HG03460 (cell line): ENCODE data around the gene BBS4.
"Not testable (repeated sequence)": the region's sequence is repeated elsewhere in the genome, so short reads cannot be mapped to it uniquely, and the experiment has no call there.

ENCODE experiments used
- ATAC-seq: cut with Tn5 transposase; IDR thresholded peaks from one replicate; pipeline ENCODE4 v1.9.1; 2021; ENCODE audit not compliant: unreplicated experiment

The BBS4 gene, protein sequence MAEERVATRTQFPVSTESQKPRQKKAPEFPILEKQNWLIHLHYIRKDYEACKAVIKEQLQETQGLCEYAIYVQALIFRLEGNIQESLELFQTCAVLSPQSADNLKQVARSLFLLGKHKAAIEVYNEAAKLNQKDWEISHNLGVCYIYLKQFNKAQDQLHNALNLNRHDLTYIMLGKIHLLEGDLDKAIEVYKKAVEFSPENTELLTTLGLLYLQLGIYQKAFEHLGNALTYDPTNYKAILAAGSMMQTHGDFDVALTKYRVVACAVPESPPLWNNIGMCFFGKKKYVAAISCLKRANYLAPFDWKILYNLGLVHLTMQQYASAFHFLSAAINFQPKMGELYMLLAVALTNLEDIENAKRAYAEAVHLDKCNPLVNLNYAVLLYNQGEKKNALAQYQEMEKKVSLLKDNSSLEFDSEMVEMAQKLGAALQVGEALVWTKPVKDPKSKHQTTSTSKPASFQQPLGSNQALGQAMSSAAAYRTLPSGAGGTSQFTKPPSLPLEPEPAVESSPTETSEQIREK

DNA sequence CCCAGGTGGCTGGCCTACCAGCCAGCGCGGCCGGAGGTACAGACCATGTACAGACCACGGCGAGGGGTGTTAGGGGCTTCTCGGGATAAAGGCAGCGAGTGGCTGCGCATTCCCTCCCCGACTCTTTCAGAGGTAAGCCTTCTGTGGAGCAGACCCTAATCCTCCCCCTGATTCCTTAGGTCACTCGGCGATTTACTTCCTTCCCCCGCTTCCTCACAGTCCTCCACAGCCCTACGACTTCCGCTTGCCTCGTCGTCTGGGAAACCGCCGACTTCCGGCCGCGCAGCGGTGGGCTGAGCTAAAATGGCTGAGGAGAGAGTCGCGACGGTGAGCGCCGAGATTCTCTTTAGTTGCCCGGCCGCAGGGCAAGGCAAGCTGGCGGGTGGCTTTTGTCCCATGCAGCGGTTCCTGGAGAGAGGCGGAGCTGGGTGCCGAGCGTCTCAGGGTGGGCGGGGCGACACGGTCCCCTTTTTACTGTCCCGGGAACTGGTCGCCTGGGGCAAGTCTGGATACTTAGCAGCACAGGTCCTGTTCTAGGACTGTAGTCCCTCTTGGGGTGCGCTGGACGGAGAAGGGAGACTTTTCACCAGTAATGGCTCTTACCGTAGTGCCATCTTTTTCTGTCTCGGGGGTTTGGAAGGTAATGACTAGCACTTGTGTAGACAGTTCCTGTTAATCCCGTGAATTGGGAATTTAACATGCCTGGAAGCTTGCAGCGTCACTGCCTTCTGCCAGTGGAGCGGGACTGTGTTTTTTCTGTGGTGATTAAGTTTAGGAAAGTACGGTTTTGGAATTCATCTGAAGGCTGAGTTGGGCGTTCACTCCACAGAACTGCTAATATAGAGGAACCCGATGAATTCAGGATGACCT is at the start of gene BBS4, which contains the start of gene HIGD2B:
TSS of gene BBS4 (plus strand) at position 283 of the 870 bp plus-strand sequence. CDS start at position 304, 21 bp downstream.
TSS of gene HIGD2B (minus strand) at position 258 of the 870 bp plus-strand sequence. CDS start 9,808 bp downstream, outside the sequence.
- ATAC-seq, result peak; percentile 96

DNA sequence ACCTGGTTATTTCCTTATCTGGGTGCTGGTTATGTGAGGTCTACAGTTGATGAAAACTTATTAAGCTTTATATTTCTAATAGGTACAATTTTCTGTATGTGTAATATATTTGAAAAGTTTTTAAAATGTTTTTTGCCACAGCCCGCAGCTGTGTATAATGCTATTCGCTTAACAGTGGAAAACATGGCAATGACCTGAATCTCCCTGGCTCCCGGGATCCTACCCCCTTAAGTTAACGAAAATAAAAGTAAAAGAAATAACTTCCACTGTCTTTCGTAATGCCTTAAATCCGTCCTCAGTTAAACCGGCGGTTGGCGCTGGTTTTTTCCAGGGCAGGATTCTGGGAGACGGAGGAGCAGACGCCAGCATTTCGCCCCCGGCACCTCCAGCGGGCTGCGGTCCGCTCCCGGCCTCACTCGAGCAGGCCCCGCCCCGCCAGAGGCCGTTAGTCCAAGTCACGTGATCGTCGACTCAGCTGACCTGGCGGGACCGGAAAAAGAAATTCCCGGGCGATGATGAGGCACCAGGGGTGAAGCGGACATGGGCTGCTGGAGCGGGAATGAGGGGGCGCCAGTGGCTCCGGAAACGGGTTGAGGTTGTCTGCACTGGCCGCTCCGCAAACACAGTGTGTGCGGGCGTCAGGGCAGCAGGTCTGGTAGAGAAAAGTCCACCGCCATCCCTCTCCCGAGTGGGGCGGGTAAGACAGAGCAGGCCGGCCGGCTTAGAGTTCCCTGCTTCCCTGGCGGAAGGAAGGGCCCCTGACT is 49.3 kb upstream of the BBS4 start:
- peak; percentile 68 for ATAC-seq

DNA sequence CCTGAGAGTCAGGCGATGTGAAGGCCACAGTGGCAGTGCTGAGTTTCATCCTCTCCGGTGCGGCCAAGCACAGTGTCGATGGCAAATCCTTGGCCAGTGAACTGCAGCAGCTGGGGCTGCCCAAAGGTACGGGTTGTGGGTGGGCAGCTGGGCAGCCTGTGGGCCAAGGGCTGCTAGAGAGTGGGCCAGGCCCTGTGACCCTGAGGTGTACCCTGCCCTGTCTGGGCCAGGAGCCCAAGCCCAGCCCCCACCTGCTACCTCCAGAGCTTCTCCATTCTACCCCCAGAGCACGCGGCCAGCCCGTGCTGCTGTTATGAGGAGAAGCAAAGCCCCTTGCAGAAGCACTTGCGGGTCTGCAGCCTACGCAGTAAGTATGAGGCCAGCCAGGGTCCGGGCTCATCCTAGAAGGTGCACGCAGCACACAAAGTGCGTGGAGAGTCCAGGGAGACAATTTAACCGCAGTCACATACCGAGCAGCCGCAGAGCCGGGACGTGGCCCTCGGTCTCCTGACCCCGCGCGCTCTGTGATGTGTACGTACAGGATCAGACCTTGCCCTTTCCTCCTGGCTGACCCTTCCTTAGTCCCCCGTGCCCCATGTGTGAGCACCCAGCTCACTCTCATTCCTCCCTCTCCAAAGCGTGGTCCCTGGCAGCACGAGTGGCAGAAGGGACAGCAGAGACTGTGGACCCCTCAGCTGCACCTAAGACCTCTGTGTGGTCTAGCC is 46.1 kb upstream of the BBS4 start:
- ATAC-seq, result not testable (repeated sequence)

DNA sequence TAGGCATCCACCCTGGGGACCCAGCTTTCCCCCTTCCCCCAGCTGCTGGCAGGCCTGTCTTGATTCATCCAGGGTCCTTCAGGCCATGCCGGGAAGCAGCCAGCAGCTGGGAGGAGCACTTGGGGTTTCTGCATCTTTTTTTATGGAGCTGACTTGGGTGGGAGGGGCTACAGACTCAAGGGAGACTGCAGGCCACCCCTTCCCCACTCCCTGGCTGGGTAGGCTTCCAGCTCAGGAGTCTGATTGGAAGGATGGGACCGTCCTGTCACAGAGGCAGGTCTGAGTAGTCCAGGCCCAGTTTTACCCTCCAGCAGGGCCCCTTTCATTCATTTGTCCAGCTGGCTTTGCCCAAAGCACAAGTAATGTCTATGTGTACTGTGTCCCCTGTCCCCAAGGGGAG is 43.7 kb upstream of the BBS4 start:
- ATAC-seq, result not testable (repeated sequence)

DNA sequence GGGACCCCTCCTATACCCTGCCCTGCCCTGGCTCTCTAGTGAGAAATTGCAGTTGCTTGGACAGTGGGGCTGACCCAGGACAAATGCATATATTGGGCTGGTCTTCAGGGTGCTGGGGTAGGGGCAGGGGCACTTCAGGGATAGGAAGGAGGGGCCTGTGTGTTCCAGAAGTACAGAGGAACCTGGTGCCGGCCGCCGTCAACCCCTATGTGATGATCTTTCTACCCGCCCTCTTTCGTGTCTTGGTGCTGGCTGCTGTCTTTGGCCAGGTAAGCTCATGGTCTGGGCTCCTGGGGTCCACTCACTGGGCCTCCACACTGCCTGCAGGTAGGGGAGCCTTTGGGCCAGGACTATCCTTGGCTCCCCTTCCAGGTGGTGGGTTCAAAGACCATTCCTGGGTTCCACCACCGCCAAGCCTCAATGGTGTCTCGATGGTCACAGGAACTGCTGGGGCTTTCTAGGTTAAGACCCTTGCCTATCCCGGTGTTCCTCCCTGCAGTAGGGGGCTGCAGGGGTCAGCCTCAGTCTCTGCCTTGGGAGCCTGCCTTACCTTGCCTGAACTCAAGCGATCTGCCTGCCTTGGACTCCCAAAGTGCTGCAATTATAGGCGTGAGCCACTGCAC is 37.3 kb upstream of the BBS4 start:
- not testable (repeated sequence) for ATAC-seq

DNA sequence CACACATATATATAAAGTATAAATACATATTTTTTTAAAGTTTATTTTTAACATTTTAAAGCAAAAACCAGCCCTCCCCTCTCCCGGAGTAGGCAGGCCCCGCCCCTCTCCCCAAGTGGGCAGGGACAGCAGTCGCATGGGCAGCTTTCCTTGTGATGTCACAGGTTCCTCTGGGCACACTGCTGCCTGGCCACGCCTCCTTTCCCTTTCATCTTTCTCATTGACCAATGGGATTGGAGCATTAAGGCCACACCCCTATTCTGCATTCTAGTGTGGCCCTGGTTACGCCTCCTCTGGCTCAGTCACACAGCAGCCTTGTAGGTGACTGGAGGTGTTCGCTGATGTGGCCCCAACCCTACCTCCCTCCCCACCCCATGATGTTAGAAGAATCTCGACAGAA is 31.6 kb upstream of the BBS4 start, which contains the start of gene GOLGA6B:
TSS of gene GOLGA6B (plus strand) at position 301 of the 400 bp plus-strand sequence. CDS start at position 342, 41 bp downstream.
- ATAC-seq, result not testable (repeated sequence)

DNA sequence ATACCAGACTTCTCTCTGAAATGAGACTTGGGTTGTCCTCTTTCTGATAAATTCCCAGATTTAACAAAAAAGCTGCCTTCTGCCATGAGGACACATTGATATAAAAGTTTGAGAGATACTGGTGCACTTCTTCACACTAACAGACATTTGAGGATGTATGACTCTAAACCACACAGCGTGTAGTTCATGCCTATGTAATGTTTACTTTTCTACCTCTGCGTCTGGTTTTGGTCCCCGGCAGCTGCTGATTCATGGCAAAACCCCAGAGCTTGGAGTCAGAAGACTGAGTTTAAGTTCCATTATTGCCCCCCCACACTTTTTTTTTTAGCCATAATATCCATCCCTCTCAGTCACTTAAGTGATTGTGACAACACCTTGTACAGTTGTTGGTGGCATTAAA is 30.0 kb upstream of the BBS4 start:
- not testable (repeated sequence) for ATAC-seq

DNA sequence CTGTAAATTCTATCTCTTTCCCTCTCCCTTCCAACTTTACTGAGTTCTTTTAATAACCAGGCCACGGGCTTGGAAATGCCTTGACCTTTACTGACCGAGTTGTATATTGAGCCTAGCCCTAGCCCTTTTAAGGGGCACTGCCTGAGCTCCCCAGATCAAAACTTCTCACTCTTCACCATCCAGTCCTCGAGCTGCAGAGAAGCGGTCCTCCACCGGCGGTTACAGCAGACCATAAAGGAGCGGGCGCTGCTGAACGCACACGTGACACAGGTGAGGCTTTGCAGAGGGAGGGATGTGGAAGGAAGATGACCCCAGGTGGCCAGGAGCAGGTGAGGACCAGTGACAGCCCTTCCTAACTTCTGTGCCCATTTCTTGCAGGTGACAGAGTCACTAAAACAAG is 24.9 kb upstream of the BBS4 start:
- ATAC-seq, result not testable (repeated sequence)

DNA sequence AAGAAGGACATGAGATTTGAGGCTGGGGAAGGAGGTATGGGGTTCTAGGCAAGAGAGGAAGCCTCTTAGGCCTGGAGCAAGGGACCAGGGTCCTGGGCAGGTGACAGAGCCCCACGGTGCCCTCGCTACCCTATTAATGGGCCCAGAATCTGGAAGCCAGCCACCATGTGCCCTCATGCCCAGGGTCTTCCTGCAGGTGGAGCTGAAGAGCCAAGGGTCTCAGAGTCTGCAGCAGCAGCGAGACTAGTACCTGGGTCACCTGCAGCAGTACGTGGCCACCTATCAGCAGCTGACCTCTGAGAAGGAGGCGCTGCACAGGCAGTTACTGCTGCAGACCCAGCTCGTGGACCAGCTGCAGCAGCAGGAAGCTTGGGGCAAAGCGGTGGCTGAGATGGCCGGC is 22.1 kb upstream of the BBS4 start:
- ATAC-seq, result not testable (repeated sequence)

DNA sequence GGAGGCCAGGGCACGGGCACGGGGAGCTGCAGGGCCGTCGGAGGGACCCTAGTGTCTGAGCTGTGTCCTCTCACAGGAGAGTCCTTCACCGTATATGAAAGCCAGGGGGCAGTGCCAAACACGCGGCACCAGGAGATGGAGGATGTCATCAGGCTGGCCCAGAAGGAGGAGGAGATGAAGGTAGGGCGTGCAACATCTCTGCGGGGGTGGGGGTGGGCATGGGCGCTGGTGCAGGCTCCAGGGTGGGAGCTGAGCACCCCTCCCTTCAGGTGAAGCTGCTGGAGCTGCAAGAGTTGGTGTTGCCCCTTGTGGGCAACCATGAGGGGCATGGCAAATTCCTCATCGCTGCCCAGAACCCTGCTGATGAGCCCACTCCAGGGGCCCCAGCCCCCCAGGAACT is 20.3 kb upstream of the BBS4 start:
- not testable (repeated sequence) for ATAC-seq

DNA sequence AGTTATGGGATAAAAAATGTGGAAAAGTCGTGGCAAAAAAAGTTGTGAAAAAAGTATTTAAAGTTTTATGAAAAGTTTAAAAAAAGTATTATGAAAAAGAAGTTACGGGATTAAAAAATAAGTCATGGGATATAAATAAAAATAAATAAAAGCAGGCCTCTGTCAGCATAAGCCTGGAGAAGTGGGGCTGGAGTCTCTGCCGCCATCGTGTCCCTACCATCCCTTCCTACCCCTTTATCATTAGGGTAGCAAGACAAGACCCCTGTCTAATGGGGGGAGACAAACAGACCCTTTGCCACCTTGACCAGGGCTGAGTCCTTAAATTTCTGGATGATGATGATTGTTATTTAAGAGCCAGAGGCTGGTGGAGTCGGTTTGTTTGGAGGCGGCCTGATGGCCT is 16.2 kb upstream of the BBS4 start:
- ATAC-seq, result not testable (repeated sequence)

DNA sequence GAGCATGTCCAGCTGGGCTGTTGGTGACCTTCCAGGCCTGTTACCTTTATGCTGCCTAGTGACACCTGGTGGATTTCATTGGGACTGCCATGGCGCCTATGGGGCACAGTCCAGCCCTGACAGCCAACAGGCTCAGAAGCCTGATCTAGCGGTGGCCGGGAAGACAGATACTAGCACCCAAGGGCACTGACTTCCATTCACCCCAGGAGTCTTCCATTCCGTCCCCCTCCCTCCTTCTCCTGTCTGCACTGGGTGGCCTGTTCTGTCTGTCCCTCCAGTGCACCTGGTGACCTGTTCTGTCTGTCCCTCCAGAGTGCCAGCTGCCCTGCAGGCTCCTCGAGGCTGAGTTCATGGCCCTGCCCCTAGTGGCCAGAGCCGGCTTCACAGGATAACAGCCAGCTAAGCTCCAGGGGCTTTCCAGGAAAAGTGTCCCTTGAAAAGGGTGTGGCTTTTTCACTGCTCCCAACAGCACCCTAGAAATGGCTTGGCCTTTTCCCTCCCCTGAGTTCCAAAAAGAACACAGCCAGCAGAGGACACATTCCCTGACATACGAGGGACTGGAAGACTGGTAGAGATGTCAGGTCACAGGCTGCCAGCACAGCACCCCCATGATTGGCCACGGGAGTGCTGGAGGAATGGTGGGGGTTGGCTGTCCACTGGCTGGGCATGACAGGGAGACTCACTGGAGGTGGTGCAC is 15.2 kb upstream of the BBS4 start:
- not testable (repeated sequence) for ATAC-seq

DNA sequence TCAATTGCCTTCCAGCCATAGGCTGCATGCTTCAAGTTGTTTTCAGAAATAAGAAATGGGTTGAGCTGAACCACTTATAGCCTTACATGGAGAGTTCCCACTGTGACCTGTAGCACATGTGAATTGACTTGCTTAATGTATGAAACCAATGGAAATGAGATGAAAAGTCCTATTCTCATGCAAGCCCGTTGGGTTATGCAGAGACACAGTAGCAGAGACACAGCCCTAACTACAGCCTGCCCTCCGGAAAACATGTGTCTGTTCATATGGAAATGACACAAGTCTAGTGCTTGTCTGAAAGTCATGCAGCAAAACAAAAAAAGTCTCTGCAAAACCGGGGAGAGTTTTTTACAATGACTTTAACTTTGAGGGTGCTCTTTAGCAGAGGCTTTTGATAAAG is 14.5 kb upstream of the BBS4 start:
- no peak for ATAC-seq

DNA sequence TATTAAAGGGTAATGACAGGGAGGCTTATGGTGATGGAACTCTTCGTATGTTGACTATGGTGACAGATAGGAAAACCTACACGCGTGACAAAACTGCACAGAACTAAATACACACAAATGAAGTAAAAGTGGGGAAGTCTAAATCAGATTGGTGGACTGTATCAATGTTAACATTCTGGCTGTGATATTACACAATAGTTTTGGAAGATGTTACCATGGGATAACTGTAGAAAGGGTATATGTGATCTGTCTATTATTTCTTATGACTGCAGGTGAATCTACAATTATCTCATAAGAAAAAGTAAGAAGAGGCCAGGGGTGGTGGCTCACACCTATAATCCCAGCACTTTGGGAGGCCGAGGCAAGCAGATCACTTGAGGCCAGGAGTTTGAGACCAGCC is 9.2 kb upstream of the BBS4 start:
- no peak for ATAC-seq

DNA sequence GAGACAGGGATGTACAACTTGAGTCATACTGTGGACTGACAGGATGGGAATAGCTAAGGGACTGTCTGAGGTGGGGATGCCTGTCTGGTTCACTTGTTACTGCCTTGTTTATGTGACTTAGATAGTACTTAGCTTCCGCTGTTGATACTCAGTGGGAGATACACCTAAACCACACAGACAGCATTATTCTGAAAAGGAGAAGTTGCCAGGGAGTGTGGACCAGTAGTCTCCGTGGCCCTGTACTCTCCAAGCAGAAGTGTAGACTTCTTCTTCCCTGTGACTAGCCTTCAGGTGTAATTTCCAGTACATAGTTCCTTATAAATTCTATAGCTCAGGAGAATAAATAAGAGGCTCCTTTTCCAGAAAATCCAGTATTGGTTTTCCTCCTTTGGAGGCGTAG is 5.1 kb upstream of the BBS4 start:
- ATAC-seq, result no peak

DNA sequence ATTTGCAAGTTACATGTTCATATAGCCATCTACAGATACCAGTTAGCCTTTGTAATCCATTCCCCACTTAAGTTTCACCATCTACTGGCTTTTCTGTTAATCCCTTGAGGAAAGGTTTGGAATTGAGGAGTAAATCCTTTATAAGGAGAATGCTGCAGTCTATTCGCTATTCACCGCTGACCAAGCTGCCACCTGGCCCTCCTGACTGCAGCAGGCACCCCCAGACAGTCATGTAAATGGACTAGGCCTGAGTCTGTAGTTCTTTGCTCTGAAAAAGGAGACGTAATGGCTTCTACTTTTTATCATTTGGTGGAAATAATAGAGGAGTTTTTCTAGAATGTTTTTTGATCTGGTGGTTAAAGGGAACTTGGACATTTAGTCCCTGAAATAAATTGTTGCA is 3.2 kb upstream of the BBS4 start:
- no peak for ATAC-seq

DNA sequence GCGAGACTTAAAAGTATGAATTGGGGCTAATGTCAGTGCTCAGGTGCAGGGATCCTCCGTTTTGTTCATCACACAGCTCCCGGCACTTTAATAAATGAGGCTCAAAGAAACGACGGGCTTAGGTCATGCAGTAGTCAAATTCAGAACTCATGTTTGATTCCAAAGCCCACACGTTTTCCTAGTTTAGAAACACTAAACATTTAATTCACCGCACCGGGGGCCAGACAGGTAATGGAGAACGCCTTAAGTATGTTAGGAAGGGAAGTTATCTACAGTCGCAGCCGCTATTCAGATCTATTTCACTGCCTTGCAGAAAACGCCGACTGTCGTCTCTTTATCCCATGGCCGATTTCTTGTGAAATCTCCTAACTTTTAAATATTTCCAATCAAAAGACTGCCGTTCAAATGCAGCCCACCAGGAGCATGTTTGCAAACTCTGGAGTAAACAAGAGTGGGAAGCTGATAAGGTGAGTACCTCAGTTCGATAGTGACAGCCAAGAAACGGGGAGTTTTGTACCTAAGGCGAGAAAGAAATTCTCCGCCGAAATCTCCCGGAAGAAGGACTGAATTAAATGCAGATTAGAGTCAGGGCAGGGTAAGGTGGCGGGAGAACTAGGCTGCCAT is 594 bp upstream of the BBS4 start:
- no peak for ATAC-seq

DNA sequence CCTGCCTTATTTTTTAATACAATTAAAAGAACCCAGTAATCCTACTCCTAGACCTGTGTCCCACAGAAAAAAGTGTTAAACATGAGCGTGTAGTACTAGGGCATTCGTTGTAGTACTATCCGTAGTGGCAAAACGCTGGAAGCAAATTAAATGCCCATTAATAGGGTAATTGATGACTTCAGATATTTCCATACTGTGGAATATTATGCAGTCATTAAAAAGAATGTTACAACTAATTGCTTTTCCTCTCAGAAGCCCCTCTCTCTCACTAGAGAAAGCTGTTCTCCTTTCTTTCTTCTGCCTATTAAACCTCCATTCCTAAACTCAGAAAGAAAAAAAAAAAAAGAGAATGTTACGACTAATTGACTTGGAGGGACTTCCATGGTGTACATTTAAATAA is 2.7 kb downstream of the BBS4 start:
- ATAC-seq, result no peak

DNA sequence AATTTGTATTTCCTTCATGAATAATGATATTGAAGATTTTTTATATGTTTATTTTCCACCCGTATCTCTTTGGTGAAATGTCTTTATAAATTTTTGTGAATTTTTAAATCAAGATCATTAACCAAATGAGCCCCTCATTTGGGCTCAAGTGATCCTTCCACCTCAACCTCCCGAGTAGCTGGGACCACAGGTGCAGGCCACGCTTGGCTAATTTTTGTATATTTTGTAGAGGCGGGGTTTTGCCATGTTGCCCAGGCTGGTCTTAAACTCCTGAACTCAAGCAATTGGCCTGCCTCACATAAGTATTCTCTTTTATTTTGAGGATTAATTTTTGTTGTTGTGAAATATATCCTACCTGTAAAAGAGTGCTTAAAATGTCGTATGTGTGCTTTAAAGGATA is 4.9 kb downstream of the BBS4 start:
- no peak for ATAC-seq
